Fibroblast of villous mesenchyme (primary cell): Measurements from ENCODE around the gene GMDS. TPM values are rescaled to one million over a fixed set of nuclear protein-coding genes. Genes with fewer than 3 reads are reported as not detected.

Source experiments
- DNase-seq: peaks from one replicate; pipeline ENCODE4 v3.0.0-alpha.2; 2010; ENCODE audit warnings: low read depth
- H3K4me3 ChIP-seq: 2 replicates; pipeline ENCODE4 v1.5.1; 2011; ENCODE audit warnings: low read depth, mild to moderate bottlenecking, low read length
- CTCF ChIP-seq: IDR thresholded peaks from 2 replicates; pipeline ENCODE4 v1.5.1; 2012; ENCODE audit warnings: low read depth, mild to moderate bottlenecking, low read length; ENCODE audit not compliant: insufficient read depth
- total RNA-seq: library from RNA; depleted of rRNA; stranded (reverse); fragments of >200 nt; gene quantifications from 2 replicates; pipeline ENCODE4 v1.2.3, GENCODE V29; 2012

GMDS gene
- total RNA-seq, 1 donor = 6.5 TPM

GRCh38 chr6:1910621-1911407 lies 334.6 kb downstream of the GMDS start:
- TF ChIP-seq CTCF = no peak
- H3K4me3 ChIP-seq = no peak overlapping the region
- no peak for DNase-seq

- no peak overlapping the region for H3K4me3 ChIP-seq
- TF ChIP-seq CTCF = no peak
- DNase-seq = no peak
Measured at GRCh38 chr6:1908784-1909183, 336.6 kb downstream of the GMDS start.

GRCh38 chr6:1906609-1907008 lies 338.8 kb downstream of the GMDS start:
- no peak for TF ChIP-seq CTCF
- no peak overlapping the region for H3K4me3 ChIP-seq
- no peak for DNase-seq

GRCh38 chr6:1906014-1906413 lies 339.4 kb downstream of the GMDS start:
- TF ChIP-seq CTCF = no peak
- no peak for DNase-seq
- H3K4me3 ChIP-seq = no peak overlapping the region

GRCh38 chr6:1904898-1905297 lies 340.5 kb downstream of the GMDS start:
- no peak for DNase-seq
- TF ChIP-seq CTCF = no peak
- H3K4me3 ChIP-seq = no peak overlapping the region

- no peak for TF ChIP-seq CTCF
- DNase-seq = no peak
- H3K4me3 ChIP-seq = no peak overlapping the region
Measured at GRCh38 chr6:1904466-1904799, 341.0 kb downstream of the GMDS start.
